Raji (cell line): Measurements from ENCODE around the gene EFNB2.

Experiments
- POLR2A ChIP-seq: IDR thresholded peaks from 2 replicates; pipeline ENCODE4 v1.6.1; 2011; ENCODE audit warnings: low read depth, low read length, control low read depth; ENCODE audit not compliant: insufficient read depth

The EFNB2 gene

GRCh38 chr13:106561551-106562170 lies 26.2 kb upstream of the EFNB2 start:
- no peak for TF ChIP-seq POLR2A

DNA sequence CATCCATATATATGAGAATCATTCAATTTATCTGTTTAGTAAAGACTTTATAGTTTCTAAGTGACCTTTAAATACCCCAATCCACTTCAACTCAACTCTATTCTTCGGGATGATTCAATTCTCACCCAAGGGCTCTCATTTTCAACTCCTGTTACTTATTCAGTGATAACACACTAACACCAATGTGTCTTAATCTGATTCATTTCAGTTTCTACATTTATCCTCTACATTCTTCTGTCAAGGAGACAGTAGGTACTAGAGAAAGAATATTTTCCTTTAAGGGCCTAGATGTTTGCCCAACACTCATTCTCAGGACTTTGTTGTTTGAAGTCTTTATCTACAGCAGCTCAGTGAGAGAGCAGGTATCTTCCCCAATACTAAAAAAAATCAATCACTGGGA lies 25.4 kb upstream of the EFNB2 start:
- TF ChIP-seq POLR2A = no peak

DNA sequence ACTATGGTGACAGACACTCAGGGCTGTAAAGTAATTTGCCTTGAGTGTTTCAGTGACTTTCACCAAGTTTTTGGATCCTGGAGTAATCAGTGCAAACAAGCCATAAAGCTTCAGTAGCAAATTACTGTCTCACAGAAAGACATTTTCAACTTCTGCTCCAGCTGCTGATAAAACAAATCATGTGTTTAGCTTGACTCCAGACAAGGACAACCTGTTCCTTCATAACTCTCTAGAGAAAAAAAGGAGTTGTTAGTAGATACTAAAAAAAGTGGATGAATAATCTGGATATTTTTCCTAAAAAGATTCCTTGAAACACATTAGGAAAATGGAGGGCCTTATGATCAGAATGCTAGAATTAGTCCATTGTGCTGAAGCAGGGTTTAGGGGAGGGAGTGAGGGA lies 23.1 kb upstream of the EFNB2 start:
- no peak for TF ChIP-seq POLR2A

DNA sequence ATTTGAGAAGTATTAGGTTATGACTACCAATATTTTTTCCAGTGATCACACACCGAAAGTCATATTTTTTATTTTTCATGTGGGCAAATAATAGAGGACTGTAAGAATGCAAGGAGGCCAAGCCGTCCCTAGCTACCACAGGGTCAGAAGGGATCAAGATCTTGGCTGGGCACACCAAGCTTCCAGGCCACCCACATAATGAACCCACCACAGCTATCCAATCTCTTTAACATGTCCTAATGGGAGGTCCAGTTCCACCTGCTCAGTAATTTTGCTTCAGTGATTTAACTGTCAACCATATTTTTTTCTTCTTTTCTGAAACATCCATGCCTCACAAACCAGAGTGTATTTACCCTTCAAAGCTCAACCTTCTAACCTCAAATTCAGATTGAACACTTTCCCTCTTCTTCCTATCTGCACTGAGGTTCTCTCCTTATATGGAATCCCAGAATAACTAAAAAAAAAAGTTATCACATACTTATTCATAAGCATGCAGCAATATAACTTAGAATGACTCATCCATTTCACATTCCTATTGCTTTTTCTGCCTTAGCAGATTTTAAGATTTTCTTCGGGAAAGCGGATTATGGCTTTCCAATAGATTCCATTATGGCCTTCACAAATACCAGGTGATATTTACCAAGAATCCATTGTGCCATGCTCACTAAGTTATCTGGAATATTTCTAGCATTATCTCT lies 20.3 kb upstream of the EFNB2 start:
- TF ChIP-seq POLR2A = no peak

GRCh38 chr13:106551751-106552150 lies 16.3 kb upstream of the EFNB2 start:
- no peak for TF ChIP-seq POLR2A

- TF ChIP-seq POLR2A = no peak
These were observed 15.9 kb upstream of the EFNB2 start for GRCh38 chr13:106551350-106551749.

DNA sequence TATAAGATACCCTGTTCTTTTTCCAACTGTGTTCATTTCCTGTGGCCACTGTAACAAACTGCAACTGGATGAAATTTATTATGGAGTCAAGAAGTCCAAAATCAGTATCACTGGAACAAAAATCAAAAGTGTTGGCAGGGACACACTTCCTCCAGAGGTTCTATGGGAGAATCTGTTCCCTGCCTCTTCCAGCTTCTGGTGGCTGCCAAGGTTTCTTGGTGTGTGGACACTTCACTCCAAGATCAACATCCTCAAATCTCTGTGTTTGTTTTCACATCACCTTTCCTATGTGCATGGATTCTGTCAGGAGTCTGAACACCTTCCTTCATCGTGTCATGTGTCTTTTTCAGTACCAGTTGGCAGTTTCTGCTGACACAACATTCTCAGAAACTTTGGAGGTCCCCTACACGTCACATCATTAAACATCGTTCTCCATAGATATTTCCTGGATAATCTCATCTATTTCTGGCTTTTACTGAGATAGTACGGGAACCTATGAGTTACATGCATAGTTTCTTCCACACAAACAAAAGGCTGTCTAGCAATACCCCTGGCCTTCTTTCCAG lies 15.2 kb upstream of the EFNB2 start:
- no peak for TF ChIP-seq POLR2A

DNA sequence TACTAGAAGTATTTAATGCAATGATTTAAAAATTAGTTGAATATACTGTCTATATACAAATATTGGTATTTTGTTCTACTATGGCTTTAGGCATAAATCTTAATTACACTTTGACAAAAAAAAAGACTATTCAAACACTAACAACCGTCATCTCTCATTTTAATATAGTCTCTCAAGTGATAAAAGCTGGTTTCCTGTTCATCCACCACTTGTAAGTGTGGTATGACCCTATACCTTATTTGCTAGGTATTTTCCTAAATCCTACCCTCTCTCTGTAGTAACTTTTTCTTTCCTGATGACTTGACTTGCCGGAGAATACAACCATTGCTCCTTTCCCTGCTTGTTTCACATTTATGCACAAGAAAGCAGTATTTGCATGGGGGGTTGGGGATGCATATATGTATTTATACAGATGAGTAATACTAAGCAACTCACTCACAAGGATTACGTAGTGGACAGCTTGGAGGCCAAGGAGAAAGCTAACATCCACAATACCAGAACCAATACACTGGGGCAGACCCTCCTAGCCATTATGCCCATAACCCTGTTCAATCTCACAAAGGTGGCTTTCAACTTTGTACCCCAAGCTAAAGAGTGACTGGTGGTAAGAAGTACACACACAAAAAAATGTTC lies 12.7 kb upstream of the EFNB2 start:
- no peak for TF ChIP-seq POLR2A

GRCh38 chr13:106541826-106542225 lies 6.4 kb upstream of the EFNB2 start:
- no peak for TF ChIP-seq POLR2A

- TF ChIP-seq POLR2A = no peak
These were observed 5.2 kb upstream of the EFNB2 start for GRCh38 chr13:106540613-106541012.

GRCh38 chr13:106537521-106537920 lies 2.1 kb upstream of the EFNB2 start:
- no peak for TF ChIP-seq POLR2A

DNA sequence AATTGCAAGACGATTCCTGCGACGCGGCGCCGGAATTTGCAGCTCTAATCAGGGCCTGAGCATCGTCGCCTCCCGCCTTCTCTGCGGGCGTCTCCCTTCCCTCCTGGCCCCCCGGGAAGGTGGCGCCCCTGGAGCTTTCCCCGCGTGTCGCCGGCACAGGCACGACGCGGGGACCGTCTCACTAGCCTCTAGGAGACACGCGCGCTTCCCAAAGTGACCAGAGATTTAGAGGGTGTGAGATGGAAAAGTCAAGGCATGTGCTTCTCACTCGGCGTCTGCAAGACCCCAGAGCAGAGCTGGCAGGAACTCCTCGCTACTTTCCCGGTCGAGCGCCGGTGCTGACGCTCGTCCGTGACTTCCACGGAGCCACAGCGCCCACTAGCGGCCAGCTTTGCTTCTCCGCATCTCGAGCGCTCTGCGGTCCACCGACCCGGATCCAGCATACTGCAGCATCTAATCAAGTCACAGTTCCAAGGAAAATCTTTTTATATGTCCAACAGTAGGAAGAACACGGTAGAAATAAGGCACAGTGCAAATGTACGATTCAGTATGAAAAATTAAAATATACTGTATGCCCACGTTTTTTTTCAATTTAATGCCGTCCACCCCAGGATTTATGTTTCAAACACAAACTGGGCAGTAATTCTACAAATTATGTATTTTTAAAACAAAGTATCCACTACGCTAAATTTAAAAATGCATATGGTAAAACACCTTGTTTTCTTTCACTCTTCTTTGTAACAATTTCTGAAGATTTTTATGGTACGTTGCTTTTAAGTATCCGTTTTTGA lies 977 bp upstream of the EFNB2 start:
- TF ChIP-seq POLR2A = no peak

DNA sequence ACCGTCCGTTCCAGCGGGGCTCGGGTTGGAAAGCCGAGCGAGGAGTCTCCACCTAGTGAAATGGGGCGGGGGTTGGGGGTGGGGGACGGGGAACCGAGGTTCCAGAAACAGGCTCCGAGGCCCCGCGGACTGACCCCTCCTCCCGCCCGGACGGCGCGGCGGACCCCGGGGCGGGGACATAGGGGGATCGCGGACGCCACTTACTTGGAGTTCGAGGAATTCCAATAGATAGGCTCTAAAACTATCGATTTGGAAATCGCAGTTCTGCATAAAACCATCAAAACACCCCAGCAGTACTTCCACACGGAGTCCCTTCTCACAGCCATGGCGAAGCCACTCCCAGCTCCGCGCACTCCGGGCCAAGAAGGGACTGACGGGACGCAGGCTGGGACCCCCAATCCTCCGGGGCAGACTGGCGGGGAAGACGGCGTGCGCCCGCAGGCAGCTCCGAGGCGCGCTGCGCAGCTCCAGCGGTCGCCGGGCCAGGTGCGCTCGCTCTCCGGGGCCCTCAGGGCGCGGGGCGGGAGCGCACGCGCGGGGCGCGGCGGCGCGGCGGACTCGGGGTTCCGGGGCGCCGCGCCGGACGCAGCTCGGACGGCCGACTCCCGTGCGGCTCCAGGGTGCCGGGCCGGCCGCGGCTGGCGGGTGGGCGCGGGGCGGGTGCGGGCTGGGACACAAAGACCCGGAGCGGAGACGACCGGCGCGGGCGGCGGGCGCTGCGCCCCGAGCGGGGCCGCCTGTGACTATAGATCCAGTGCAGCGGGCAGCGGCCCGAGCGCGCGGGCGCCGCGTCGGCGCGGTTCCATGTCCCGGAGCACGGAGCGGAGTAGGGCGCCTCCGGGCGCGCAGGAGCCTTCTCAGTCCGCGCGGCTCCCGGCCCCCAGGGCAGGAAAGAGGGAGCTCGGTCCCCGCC lies 567 bp downstream of the EFNB2 start:
- TF ChIP-seq POLR2A = no peak

DNA sequence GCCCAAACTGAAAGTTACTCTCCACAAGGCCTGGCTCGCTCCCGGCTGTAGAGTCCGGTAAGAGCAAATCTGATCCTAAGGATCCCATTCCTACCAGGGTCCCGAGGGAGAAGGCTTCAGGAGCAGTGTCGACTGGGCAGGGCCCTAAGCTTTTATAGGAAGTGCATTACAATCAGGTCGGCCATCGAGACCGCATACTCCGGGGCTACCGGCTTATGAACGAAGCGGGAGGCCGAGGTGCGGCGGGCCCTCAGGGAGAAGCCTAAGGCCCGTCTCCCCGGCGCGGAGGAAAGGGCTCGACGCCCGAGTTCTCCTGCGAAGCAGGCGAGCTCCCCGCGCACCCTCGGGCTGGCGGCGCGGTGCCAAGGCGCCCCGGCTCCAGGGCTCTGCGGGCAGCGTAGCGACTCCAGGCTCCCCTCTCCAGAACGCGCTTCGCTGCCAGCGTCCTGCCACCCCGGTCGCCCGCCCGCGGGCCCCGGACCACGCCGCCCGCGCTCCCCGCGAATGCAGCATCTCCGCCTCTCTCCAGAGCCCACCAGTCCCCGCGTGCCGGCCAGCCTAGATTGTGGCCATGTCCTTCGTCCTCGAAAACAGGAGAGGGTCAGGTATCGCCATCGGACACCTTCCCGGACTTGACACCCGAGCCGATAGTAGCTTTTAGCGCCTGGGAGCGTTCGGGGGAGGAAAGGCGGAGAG lies 1.4 kb downstream of the EFNB2 start:
- TF ChIP-seq POLR2A = no peak
